8988T (cell line): Measurements from ENCODE around the gene PHACTR1.

ENCODE experiments used
- DNase-seq: peaks from one replicate; pipeline ENCODE4 v3.0.0; 2011

Gene PHACTR1

GRCh38 chr6:13331516-13332348, 615.2 kb downstream of the PHACTR1 start:
- DNase-seq, result no peak

GRCh38 chr6:13332349-13332706, 615.8 kb downstream of the PHACTR1 start:
- no peak for DNase-seq

- DNase-seq, result no peak
Measured at GRCh38 chr6:13334953-13335352, 618.4 kb downstream of the PHACTR1 start.

DNA sequence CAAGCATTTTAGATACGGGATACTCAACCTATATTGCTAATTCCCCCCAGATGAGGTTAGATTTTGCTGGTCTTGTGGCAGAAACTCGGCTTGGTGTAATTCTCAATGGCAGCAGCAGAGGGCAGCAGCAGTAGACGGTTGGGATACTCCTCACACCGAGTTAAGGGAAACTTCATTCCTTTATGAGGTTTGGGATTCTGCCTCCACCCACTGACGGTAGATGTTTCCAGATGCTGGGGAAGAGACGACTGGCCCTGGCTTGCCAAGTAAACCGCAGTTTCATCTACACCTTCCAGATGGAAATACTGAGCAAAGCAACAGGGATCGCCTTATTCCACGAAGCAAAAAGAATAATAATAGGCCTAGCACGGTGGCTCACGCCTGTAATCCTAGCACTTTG, 620.0 kb downstream of the PHACTR1 start:
- peak; percentile 50 for DNase-seq

DNA sequence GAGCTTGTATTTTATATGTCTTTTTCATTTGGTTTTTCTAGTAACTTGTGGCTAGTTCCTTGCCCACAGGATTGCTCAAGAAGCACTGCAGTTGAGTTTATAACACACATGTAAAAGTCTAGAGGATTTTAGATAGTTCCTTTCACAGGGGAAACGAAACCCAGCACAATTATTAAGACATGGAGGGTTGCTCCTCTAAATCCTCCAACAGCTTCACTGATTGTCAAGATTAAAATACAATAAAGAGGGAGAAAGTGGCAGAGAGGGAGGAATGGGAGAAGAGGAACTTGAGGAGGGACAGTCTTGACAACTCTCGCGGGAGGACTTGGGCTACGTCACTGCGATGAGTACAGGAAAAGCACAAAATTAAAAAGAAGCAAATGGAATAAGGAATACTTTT, 621.5 kb downstream of the PHACTR1 start:
- no peak for DNase-seq
